ENCODE measurements around the gene DNAI1. TPM values are rescaled to one million over a fixed set of nuclear protein-coding genes. Genes with fewer than 3 reads are reported as not detected.

Gene DNAI1
- total and polyA plus RNA-seq, 10 donors = not detected

- intact Hi-C loops (cut with DNase I; ENCODE audit: low total_unique reads) = loop anchor here (10.0 kb wide), 1 partner anchor 99 kb away; no protein-coding TSS in a partner anchor
Measured at GRCh38 chr9:34503406-34503805, 44.8 kb downstream of the DNAI1 start.

GRCh38 chr9:34505370-34506120, 46.9 kb downstream of the DNAI1 start:
- intact Hi-C loops (cut with DNase I; ENCODE audit: low total_unique reads) = loop anchor here (10.0 kb wide), 1 partner anchor 101 kb away; no protein-coding TSS in a partner anchor
- WGBS, 5 donors = 70 to 83% (median 80%) methylated on average over 5 of the region's 5 CpGs
- H3K36me3 ChIP-seq = no peaks in the 10 kb centered on the region
- peaks cover 0 to 8% (median 0%) of the 10 kb centered on the region in 7 donors for H3K27me3 ChIP-seq (replicated peaks in 1 of 7)
- H3K4me1 ChIP-seq = peaks cover 0 to 14% (median 4%) of the 10 kb centered on the region in 6 donors
- no peaks in the 10 kb centered on the region for H3K9me3 ChIP-seq
- DNase-seq = no peak
- H3K27ac ChIP-seq = peak overlapping the region in 2 of 8 donors; percentile 4 to 15
- TF ChIP-seq POLR2A (IDR thresholded peaks at IDR 0.05) (no peak), POLR2AphosphoS5 (IDR thresholded peaks at IDR 0.05) (no peak), CTCF (IDR thresholded peaks at IDR 0.05 in 8 of 11, conservative IDR thresholded peaks at IDR 0.05 in 3 of 11) (no peak)
- H3K4me3 ChIP-seq = no peak overlapping the region

More at GRCh38 chr9:34503406-34503805, 44.8 kb downstream of the DNAI1 start:
- Histone ChIP-seq H3K4me1 (peaks cover 0 to 14% (median 4%) of the 10 kb centered on the region in 6 donors), H3K27me3 (replicated peaks in 1 of 7) (peaks cover 0 to 17% (median 0%) of the 10 kb centered on the region in 7 donors), H3K36me3 (no peaks in the 10 kb centered on the region), H3K27ac (no peak overlapping the region), H3K9me3 (no peaks in the 10 kb centered on the region), H3K4me3 (no peak overlapping the region)
- TF ChIP-seq POLR2AphosphoS5 (IDR thresholded peaks at IDR 0.05) (no peak), POLR2A (IDR thresholded peaks at IDR 0.05) (no peak), CTCF (IDR thresholded peaks at IDR 0.05 in 8 of 11, conservative IDR thresholded peaks at IDR 0.05 in 3 of 11) (no peak)
- DNase-seq = no peak

- H3K4me1 ChIP-seq = peaks cover 0 to 8% (median under 1%) of the 10 kb centered on the region in 6 donors
- TF ChIP-seq POLR2AphosphoS5 (IDR thresholded peaks at IDR 0.05) (no peak), CTCF (IDR thresholded peaks at IDR 0.05 in 8 of 11, conservative IDR thresholded peaks at IDR 0.05 in 3 of 11) (no peak), POLR2A (IDR thresholded peaks at IDR 0.05) (no peak)
- H3K36me3 ChIP-seq = no peaks in the 10 kb centered on the region
- 84 to 91% (median 88%) methylated on average over 7 of the region's 7 CpGs for WGBS, 5 donors
- H3K4me3 ChIP-seq = no peak overlapping the region
- no peaks in the 10 kb centered on the region for H3K9me3 ChIP-seq
- intact Hi-C loops (cut with DNase I; ENCODE audit: low total_unique reads) = loop anchor here (10.0 kb wide), 1 partner anchor 102 kb away; no protein-coding TSS in a partner anchor
- H3K27ac ChIP-seq = no peak overlapping the region
- peaks cover 0 to 7% (median 0%) of the 10 kb centered on the region in 7 donors for H3K27me3 ChIP-seq (replicated peaks in 1 of 7)
- no peak for DNase-seq
Measured at GRCh38 chr9:34506623-34507022, 48.0 kb downstream of the DNAI1 start.

GRCh38 chr9:34507556-34507955, 49.0 kb downstream of the DNAI1 start:
- intact Hi-C loops (cut with DNase I; ENCODE audit: low total_unique reads) = loop anchor here (10.0 kb wide), 1 partner anchor 103 kb away; no protein-coding TSS in a partner anchor
- TF ChIP-seq POLR2AphosphoS5 (IDR thresholded peaks at IDR 0.05) = no peak
- no peak for TF ChIP-seq CTCF (IDR thresholded peaks at IDR 0.05 in 8 of 11, conservative IDR thresholded peaks at IDR 0.05 in 3 of 11)
- no peak for TF ChIP-seq POLR2A (IDR thresholded peaks at IDR 0.05)
- WGBS, 5 donors = 75 to 87% (median 78%) methylated on average over 5 of the region's 5 CpGs
- DNase-seq = no peak
- no peaks in the 10 kb centered on the region for H3K4me1 ChIP-seq
- H3K4me3 ChIP-seq = no peak overlapping the region
- peaks cover 0 to 7% (median 0%) of the 10 kb centered on the region in 7 donors for H3K27me3 ChIP-seq (replicated peaks in 1 of 7)
- H3K9me3 ChIP-seq = no peaks in the 10 kb centered on the region
- no peak overlapping the region for H3K27ac ChIP-seq
- H3K36me3 ChIP-seq = no peaks in the 10 kb centered on the region
